Caco-2 (cell line): ENCODE measurements around the gene NTRK2. TPM values are rescaled to one million over a fixed set of nuclear protein-coding genes. Genes with fewer than 3 reads are reported as not detected.

Experiments used
- BruUV-seq: library from RNA; stranded (reverse); fragments of 400-500 nt; replicated peaks from 2 replicates; lab custom pipeline; 2021; lab: Mats Ljungman, UMichigan
- CTCF ChIA-PET: fragments of 300-600 bp; sonication (Branson Sonifier 250); formaldehyde crosslinking; loops from one replicate; lab custom pipeline; 2022; ENCODE audit warnings: antibody characterized with exemption; lab: Charles Lee
- POLR2A ChIA-PET: fragments of 300-600 bp; sonication (Branson Sonifier 250); formaldehyde crosslinking; loops from one replicate; lab custom pipeline; 2022; ENCODE audit warnings: antibody characterized with exemption; lab: Charles Lee
- DNase-seq, 2 experiments: peaks; one replicate each; pipeline versions ENCODE4 v3.0.0 to v3.0.0-alpha.2; 2020 to 2022
- H3K27me3 ChIP-seq: replicated peaks from 2 replicates; pipeline ENCODE4 v1.6.0; 2011; ENCODE audit warnings: low read length; ENCODE audit not compliant: control insufficient read depth, insufficient read depth
- H3K36me3 ChIP-seq: 2 replicates; pipeline ENCODE4 v1.5.1; 2011; ENCODE audit warnings: low read length; ENCODE audit not compliant: control insufficient read depth, insufficient read depth
- H3K4me1 ChIP-seq: fragments of 250-450 bp; sonication (Bioruptor Pico); 2 replicates; pipeline ENCODE4 v1.5.1; 2020; ENCODE audit warnings: mild to moderate bottlenecking
- H3K4me3 ChIP-seq: 2 replicates; pipeline ENCODE4 v1.5.1; 2011; ENCODE audit warnings: low read depth, mild to moderate bottlenecking, control low read depth, low read length
- H3K9me3 ChIP-seq: fragments of 250-450 bp; sonication (Bioruptor Pico); 2 replicates; pipeline ENCODE4 v1.5.1; 2020; ENCODE audit warnings: mild to moderate bottlenecking, moderate library complexity
- H3K27ac Mint-ChIP-seq: one replicate; pipeline ENCODE4 v1.8.0; 2022; ENCODE audit warnings: mixed read lengths; ENCODE audit not compliant: unreplicated experiment
- H3K27me3 Mint-ChIP-seq: one replicate; pipeline ENCODE4 v1.8.0; 2022; ENCODE audit warnings: mixed read lengths; ENCODE audit not compliant: insufficient read depth, unreplicated experiment
- H3K36me3 Mint-ChIP-seq: one replicate; pipeline ENCODE4 v1.8.0; 2022; ENCODE audit warnings: mild to moderate bottlenecking, mixed read lengths; ENCODE audit not compliant: insufficient read depth, unreplicated experiment
- H3K4me1 Mint-ChIP-seq: one replicate; pipeline ENCODE4 v1.8.0; 2022; ENCODE audit warnings: low read depth, mixed read lengths; ENCODE audit not compliant: unreplicated experiment
- H3K4me3 Mint-ChIP-seq: one replicate; pipeline ENCODE4 v1.8.0; 2022; ENCODE audit warnings: mild to moderate bottlenecking, moderate library complexity, mixed read lengths; ENCODE audit not compliant: unreplicated experiment
- H3K9me3 Mint-ChIP-seq: one replicate; pipeline ENCODE4 v1.8.0; 2022; ENCODE audit warnings: mixed read lengths; ENCODE audit not compliant: unreplicated experiment
- CTCF ChIP-seq, 2 experiments: fragments of 200-600 bp in 1 of 2; IDR thresholded peaks; 1 replicate in 1 of 2; 2 replicates in 1 of 2; pipeline versions ENCODE4 v1.5.1 to v1.8.0; 2011 to 2022; ENCODE audit warnings: antibody characterized with exemption in 1 of 2, control low read depth in 1 of 2, inconsistent platforms in 1 of 2, low read depth in 1 of 2, low read length in 1 of 2, mild to moderate bottlenecking in 1 of 2, moderate library complexity in 1 of 2; ENCODE audit not compliant: insufficient read depth in 1 of 2, severe bottlenecking in 1 of 2, unreplicated experiment in 1 of 2
- intact Hi-C: fragments of 100-400 bp; cut with micrococcal nuclease; formaldehyde crosslinking; loops from one replicate; pipeline ENCODE4 v1.10.0; 2022; ENCODE audit not compliant: unreplicated experiment
- total RNA-seq: library from RNA; stranded (reverse); gene quantifications from 2 replicates; pipeline ENCODE4 v1.2.3, GENCODE V29; 2022

Gene NTRK2
- total RNA-seq, 1 experiment from 2014 or later = not detected

DNA sequence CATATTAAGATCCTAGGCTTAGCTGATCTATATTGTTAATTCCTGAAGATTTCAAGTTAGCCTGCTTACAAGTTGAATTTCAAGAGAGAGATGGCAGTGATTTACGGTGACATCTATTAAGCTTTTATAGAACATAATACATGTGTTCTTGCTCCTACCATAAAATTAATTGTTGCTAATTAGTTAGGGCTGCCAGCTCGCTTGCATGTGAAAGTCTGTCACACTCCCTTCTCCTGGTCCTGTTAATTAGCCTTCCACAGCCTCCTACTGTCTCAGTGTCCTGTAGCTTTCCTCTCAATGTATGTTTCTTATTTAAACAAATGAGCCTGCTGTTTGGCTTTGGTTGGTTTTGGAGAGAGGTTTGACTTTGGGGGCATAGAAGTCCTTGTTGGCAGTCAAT lies 247.2 kb downstream of the NTRK2 start:
- Histone ChIP-seq H3K9me3 (no peaks in the 10 kb centered on the region), H3K36me3 (no peaks in the 10 kb centered on the region), H3K27me3 (no peaks in the 10 kb centered on the region), H3K4me1 (no peaks in the 10 kb centered on the region), H3K4me3 (no peak overlapping the region)
- CTCF ChIA-PET = no interaction called here
- Mint-ChIP-seq H3K4me1 (no peaks in the 10 kb centered on the region), H3K9me3 (no peaks in the 10 kb centered on the region), H3K27ac (no peak overlapping the region), H3K36me3 (no peaks in the 10 kb centered on the region), H3K4me3 (no peak overlapping the region), H3K27me3 (peaks cover under 1% of the 10 kb centered on the region)
- no peak for TF ChIP-seq CTCF (IDR thresholded peaks at IDR 0.05; ENCODE audit: insufficient read depth in 1 of 2, low read depth in 1 of 2, low read length in 1 of 2, severe bottlenecking in 1 of 2, unreplicated experiment in 1 of 2)
- intact Hi-C loops = no loop called here
- BruUV-seq = no TSS peak
- DNase-seq = no peak
- POLR2A ChIA-PET = no interaction called here

- Mint-ChIP-seq H3K27ac (no peak overlapping the region), H3K36me3 (no peaks in the 10 kb centered on the region), H3K9me3 (no peaks in the 10 kb centered on the region), H3K27me3 (no peaks in the 10 kb centered on the region), H3K4me1 (no peaks in the 10 kb centered on the region), H3K4me3 (no peak overlapping the region)
- no peak for TF ChIP-seq CTCF (IDR thresholded peaks at IDR 0.05; ENCODE audit: insufficient read depth in 1 of 2, low read depth in 1 of 2, low read length in 1 of 2, severe bottlenecking in 1 of 2, unreplicated experiment in 1 of 2)
- no peaks in the 10 kb centered on the region for H3K27me3 ChIP-seq
- no TSS peak for BruUV-seq
- no peak for DNase-seq
- no peak overlapping the region for H3K4me3 ChIP-seq
- POLR2A ChIA-PET = no interaction called here
- intact Hi-C loops = no loop called here
- CTCF ChIA-PET = no interaction called here
- H3K4me1 ChIP-seq = no peaks in the 10 kb centered on the region
- no peaks in the 10 kb centered on the region for H3K9me3 ChIP-seq
- no peaks in the 10 kb centered on the region for H3K36me3 ChIP-seq
Observed at GRCh38 chr9:84917366-84918070, 248.0 kb downstream of the NTRK2 start.

DNA sequence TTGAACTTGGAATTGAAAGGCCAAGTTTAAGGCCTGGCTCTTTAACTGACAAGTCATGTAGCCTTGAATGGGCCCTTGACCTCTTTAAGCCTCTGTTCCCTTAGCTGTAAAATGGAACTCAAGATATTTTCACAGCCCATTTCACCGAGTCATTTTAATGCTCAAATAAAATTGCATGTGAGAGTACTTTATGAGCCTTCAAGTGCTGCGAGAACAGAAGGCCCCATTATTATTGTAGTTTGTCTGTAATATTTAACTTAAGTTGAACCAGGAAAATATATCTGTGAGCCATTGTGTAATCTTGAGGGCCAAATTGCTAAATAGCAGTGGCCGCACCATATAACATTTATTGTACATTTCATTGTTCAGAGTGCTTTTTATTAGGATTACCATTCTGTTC lies 249.9 kb downstream of the NTRK2 start:
- no peak for TF ChIP-seq CTCF (IDR thresholded peaks at IDR 0.05; ENCODE audit: insufficient read depth in 1 of 2, low read depth in 1 of 2, low read length in 1 of 2, severe bottlenecking in 1 of 2, unreplicated experiment in 1 of 2)
- Histone ChIP-seq H3K9me3 (no peaks in the 10 kb centered on the region), H3K4me1 (no peaks in the 10 kb centered on the region), H3K4me3 (no peak overlapping the region), H3K27me3 (no peaks in the 10 kb centered on the region), H3K36me3 (no peaks in the 10 kb centered on the region)
- H3K9me3 Mint-ChIP-seq = no peaks in the 10 kb centered on the region
- H3K36me3 Mint-ChIP-seq = no peaks in the 10 kb centered on the region
- no peak overlapping the region for H3K4me3 Mint-ChIP-seq
- H3K4me1 Mint-ChIP-seq = no peaks in the 10 kb centered on the region
- ChIA-PET CTCF (no interaction called here), POLR2A (no interaction called here)
- no TSS peak for BruUV-seq
- H3K27ac Mint-ChIP-seq = no peak overlapping the region
- H3K27me3 Mint-ChIP-seq = peaks cover 2% of the 10 kb centered on the region
- no peak for DNase-seq
- intact Hi-C loops = no loop called here
